Measurements from ENCODE around the gene HSPA1L.
"Not testable (repeated sequence)": the region's sequence is repeated elsewhere in the genome, so short reads cannot be mapped to it uniquely, and the experiment has no call there.

HSPA1L gene

GRCh38 chr6:31836474-31837368 is 21.6 kb upstream of the HSPA1L start:
- no peak for DNase-seq (ENCODE audit: low spot score)

- DNase-seq (ENCODE audit: low spot score), result no peak
Measured at GRCh38 chr6:31836047-31836473, 21.0 kb upstream of the HSPA1L start.

GRCh38 chr6:31834367-31835250 is 19.5 kb upstream of the HSPA1L start:
- DNase-seq (ENCODE audit: low spot score), result peak; percentile 87

GRCh38 chr6:31831350-31832215 is 16.5 kb upstream of the HSPA1L start:
- DNase-seq (ENCODE audit: low spot score), result no peak

- DNase-seq (ENCODE audit: low spot score), result no peak
Measured at GRCh38 chr6:31830886-31831335, 15.8 kb upstream of the HSPA1L start.

- no peak for DNase-seq (ENCODE audit: low spot score)
Measured at GRCh38 chr6:31829633-31830283, 14.7 kb upstream of the HSPA1L start.

- peak; percentile 96 for DNase-seq (ENCODE audit: low spot score)
Measured at GRCh38 chr6:31827286-31828079, 12.4 kb upstream of the HSPA1L start, which contains the start of gene HSPA1B. Gene HSPA1B (plus strand): TSS chr6:31827738. CDS start chr6:31827951, 213 bp downstream.

GRCh38 chr6:31826793-31827285 is 11.8 kb upstream of the HSPA1L start:
- DNase-seq (ENCODE audit: low spot score), result no peak

- no peak for DNase-seq (ENCODE audit: low spot score)
Measured at GRCh38 chr6:31825553-31825952, 10.5 kb upstream of the HSPA1L start.

- not testable (repeated sequence) for DNase-seq (ENCODE audit: low spot score)
Measured at GRCh38 chr6:31823592-31824196, 8.6 kb upstream of the HSPA1L start.

GRCh38 chr6:31822036-31822821 is 7.1 kb upstream of the HSPA1L start:
- DNase-seq (ENCODE audit: low spot score), result no peak

- DNase-seq (ENCODE audit: low spot score), result no peak
Measured at GRCh38 chr6:31821301-31822035, 6.4 kb upstream of the HSPA1L start.

GRCh38 chr6:31820399-31820798 is 5.3 kb upstream of the HSPA1L start:
- DNase-seq (ENCODE audit: low spot score), result not testable (repeated sequence)

GRCh38 chr6:31819871-31820299 is 4.8 kb upstream of the HSPA1L start:
- DNase-seq (ENCODE audit: low spot score), result no peak

GRCh38 chr6:31817929-31818511 is 2.9 kb upstream of the HSPA1L start:
- DNase-seq (ENCODE audit: low spot score), result not testable (repeated sequence)

GRCh38 chr6:31817133-31817928 is 2.2 kb upstream of the HSPA1L start:
- DNase-seq (ENCODE audit: low spot score), result not testable (repeated sequence)

GRCh38 chr6:31814677-31815024 is 432 bp downstream of the HSPA1L start:
- DNase-seq (ENCODE audit: low spot score), result peak; percentile 92

All from kidney capillary endothelial cell (primary cell).